Measurements from ENCODE around the gene CPVL. TPM values are rescaled to one million over a fixed set of nuclear protein-coding genes. Genes with fewer than 3 reads are reported as not detected.

The CPVL gene
- total RNA-seq, 6 experiments from 2014 or later, result 6.2 to 23.4 (median 8.8) TPM

DNA sequence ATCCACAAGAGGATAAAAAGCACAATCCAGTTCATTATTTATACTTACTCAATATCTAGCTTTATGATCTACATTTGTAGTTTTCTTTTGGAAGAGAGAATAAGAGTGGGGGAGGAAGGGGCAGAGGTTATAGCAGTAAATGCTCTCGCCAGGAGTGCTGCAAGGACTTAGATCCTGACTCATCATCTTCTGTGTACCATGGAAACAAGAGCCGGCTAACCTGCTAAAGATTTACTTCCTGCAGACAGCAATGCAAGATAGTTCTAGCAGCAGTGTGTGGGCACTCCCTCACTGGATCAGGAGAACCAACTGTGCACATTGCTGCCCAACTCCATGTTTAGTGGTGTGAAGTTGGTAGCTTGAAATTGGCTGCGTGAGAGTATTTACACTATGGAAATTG, 140.5 kb downstream of the CPVL start:
- intact Hi-C loops (cut with DNase I), result no loop called here
- no peaks in the 10 kb centered on the region for H3K9me3 ChIP-seq
- whole genome bisulfite sequencing (ENCODE audit: insufficient coverage, low coverage, low lambda C conversion rate, missing lambda C conversion rate), result 63% methylated on average over 2 of the region's 3 CpGs
- no peak for TF ChIP-seq POLR2A (IDR thresholded peaks at IDR 0.05)
- TF ChIP-seq, protein P1, sequence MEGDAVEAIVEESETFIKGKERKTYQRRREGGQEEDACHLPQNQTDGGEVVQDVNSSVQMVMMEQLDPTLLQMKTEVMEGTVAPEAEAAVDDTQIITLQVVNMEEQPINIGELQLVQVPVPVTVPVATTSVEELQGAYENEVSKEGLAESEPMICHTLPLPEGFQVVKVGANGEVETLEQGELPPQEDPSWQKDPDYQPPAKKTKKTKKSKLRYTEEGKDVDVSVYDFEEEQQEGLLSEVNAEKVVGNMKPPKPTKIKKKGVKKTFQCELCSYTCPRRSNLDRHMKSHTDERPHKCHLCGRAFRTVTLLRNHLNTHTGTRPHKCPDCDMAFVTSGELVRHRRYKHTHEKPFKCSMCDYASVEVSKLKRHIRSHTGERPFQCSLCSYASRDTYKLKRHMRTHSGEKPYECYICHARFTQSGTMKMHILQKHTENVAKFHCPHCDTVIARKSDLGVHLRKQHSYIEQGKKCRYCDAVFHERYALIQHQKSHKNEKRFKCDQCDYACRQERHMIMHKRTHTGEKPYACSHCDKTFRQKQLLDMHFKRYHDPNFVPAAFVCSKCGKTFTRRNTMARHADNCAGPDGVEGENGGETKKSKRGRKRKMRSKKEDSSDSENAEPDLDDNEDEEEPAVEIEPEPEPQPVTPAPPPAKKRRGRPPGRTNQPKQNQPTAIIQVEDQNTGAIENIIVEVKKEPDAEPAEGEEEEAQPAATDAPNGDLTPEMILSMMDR (IDR thresholded peaks at IDR 0.05), result no peak
- no peak overlapping the region for H3K27ac ChIP-seq
- DNase-seq, result no peak
- H3K4me3 ChIP-seq, result no peak overlapping the region
- H3K36me3 ChIP-seq, result no peaks in the 10 kb centered on the region
- no peaks in the 10 kb centered on the region for H3K27me3 ChIP-seq
- ATAC-seq, result peak in 1 of 4 donors; percentile 29
- H3K4me1 ChIP-seq, result no peaks in the 10 kb centered on the region

DNA sequence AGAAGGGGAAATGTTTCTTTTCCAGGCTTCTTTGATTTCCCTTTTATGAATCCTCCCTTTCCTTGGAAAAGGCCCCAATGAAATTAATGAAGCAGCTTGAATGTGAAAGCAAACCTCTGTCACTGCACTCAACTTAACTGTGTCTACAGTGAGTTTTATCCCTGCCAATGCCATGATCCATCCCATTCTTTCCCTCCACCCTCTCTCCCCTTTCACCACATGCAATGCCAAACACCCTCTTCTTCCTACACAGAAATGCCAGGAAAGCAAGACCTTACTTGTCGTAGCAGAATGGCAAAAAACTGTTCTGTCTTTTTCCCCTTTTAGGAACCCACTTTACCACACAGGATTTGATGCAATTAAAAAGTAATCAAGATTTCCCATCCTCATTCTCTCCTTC, 140.9 kb downstream of the CPVL start:
- Histone ChIP-seq H3K9me3 (no peaks in the 10 kb centered on the region), H3K27me3 (no peaks in the 10 kb centered on the region), H3K27ac (no peak overlapping the region), H3K36me3 (no peaks in the 10 kb centered on the region), H3K4me3 (no peak overlapping the region), H3K4me1 (no peaks in the 10 kb centered on the region)
- no peak for ATAC-seq
- TF ChIP-seq, protein P1 (IDR thresholded peaks at IDR 0.05), result no peak
- TF ChIP-seq POLR2A (IDR thresholded peaks at IDR 0.05), result no peak
- no peak for DNase-seq
- WGBS (ENCODE audit: insufficient coverage, low coverage, low lambda C conversion rate, missing lambda C conversion rate), result 56% methylated on average over 1 of the region's 1 CpG
- intact Hi-C loops (cut with DNase I), result no loop called here

DNA sequence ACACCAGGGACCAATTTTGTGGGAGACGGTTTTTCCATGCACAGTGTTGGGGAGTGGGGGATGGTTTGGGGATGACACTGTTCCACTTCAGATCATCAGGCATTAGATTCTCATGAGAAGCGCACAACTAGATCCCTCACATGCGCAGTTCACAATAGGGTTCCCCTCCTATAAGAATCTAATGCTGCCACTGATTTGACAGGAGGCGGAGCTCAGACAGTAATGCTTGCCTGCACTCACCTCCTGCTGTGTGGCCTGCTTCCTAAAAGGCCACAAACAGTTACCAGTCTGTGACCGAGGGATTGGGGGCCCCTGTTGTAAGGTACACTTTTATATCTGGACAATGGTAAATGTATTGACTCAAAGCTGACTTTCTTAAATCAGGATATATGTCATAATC, 142.6 kb downstream of the CPVL start:
- Histone ChIP-seq H3K9me3 (no peaks in the 10 kb centered on the region), H3K27ac (no peak overlapping the region), H3K27me3 (no peaks in the 10 kb centered on the region), H3K36me3 (no peaks in the 10 kb centered on the region), H3K4me3 (no peak overlapping the region), H3K4me1 (no peaks in the 10 kb centered on the region)
- TF ChIP-seq, protein P1 (IDR thresholded peaks at IDR 0.05), result no peak
- no peak for TF ChIP-seq POLR2A (IDR thresholded peaks at IDR 0.05)
- WGBS (ENCODE audit: insufficient coverage, low coverage, low lambda C conversion rate, missing lambda C conversion rate), result 73% methylated on average over 3 of the region's 5 CpGs
- DNase-seq, result no peak
- intact Hi-C loops (cut with DNase I), result no loop called here
- ATAC-seq, result no peak

DNA sequence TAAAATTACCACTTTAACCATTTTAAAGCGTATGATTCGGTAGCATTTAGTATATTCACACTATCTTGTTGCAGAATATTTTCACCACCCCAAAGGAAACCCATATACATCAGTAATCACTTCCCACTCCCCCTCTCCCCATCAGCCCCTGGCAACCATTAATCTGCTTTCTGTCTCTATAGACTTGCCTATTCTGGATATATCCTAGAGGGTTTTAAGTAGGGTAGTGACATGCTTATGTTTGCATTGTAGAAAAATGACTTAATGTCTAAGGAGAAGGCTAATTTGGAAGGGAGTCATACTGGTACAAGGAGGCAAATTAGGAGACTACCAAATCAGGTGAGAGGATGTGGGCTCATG, 145.6 kb downstream of the CPVL start:
- intact Hi-C loops (cut with DNase I), result no loop called here
- Histone ChIP-seq H3K4me1 (no peaks in the 10 kb centered on the region), H3K27ac (no peak overlapping the region), H3K4me3 (no peak overlapping the region), H3K36me3 (no peaks in the 10 kb centered on the region), H3K27me3 (no peaks in the 10 kb centered on the region), H3K9me3 (no peaks in the 10 kb centered on the region)
- no peak for DNase-seq
- WGBS (ENCODE audit: insufficient coverage, low coverage, low lambda C conversion rate, missing lambda C conversion rate), result 100% methylated on average over 1 of the region's 2 CpGs
- ATAC-seq, result no peak
- no peak for TF ChIP-seq POLR2A (IDR thresholded peaks at IDR 0.05)

DNA sequence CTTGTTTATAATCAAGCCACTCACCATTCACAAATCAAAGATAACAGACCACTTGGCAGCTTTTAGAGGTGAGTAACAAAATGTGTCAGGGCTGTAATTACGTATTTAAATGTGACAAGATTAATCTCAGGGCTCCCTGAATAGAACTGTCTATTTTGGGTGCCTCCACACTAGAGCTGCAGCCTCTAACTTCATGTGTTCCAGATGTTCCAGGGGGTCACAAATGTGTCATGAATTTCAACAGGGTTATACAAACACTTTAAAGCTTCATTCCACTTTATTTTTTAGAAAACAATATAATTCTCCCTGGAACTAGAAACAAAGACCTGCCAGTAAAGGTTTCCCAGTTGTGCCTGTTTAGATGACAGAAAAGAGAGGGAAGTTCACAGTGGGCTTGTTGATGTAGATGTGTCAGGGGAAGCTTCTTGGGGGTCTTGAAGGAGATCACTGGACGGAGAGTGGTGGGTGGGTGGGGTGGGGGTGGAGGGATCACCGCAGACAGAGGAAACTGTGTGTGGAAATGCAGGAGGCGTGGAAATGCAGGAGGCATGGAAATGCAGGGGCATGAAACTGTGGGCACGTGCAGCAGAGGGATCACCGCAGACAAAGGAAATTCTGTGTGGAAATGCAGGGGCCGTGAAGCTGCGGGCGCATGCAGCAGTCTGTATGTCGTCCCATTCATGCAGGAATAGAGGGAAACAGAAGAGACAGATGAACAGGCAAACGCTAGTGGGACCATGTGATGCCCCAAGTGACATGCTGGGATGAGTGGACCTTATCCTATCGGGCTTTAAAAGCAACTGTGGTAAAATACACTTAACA, 146.2 kb downstream of the CPVL start:
- WGBS (ENCODE audit: insufficient coverage, low coverage, low lambda C conversion rate, missing lambda C conversion rate), result 82% methylated on average over 9 of the region's 12 CpGs
- no peak overlapping the region for H3K4me3 ChIP-seq
- no peak for ATAC-seq

More for the DNA sequence above, 146.2 kb downstream of the CPVL start:
- intact Hi-C loops (cut with DNase I), result no loop called here
- Histone ChIP-seq H3K27ac (no peak overlapping the region), H3K9me3 (no peaks in the 10 kb centered on the region), H3K4me1 (no peaks in the 10 kb centered on the region), H3K27me3 (no peaks in the 10 kb centered on the region), H3K36me3 (no peaks in the 10 kb centered on the region)
- TF ChIP-seq POLR2A (IDR thresholded peaks at IDR 0.05), result no peak
- TF ChIP-seq, protein P1 (IDR thresholded peaks at IDR 0.05), result no peak
- no peak for DNase-seq
